Cortex of kidney (tissue), 1 donor: ENCODE data around the gene PALM3.

Source experiments
- DNase-seq: peaks from one replicate; lab custom pipeline; 2025; lab: John Stamatoyannopoulos, UW

The PALM3 gene, protein sequence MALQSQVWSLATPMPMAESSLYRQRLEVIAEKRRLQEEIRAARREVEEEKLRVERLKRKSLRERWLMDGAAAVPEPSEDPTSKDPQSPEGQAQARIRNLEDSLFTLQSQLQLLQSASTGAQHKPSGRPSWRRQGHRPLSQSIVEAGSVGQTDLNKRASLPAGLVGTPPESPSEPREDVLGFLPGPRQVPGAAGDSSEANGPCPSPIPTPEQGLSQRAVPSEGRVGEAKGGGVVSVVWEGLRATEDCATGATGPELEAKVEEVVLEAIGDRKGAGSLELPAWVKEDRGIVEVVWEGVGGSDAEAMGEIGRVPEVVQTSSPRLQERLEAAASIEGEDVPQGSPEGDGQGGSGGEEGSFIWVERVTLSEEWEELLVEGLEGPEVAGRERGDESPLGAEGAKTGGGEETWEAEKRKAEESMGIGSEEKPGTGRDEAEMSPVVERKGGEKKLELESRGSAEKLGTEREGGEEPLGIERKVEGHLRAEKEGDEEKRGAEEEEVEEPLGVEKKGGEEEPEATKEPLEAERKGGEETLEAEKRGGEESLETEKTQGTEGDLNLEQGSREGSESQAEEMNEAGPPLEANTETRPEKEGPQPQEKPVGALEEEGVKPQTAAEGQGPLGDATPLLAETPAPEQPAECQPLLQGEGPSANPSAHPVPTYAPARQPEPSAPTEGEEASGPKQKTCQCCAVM

DNA sequence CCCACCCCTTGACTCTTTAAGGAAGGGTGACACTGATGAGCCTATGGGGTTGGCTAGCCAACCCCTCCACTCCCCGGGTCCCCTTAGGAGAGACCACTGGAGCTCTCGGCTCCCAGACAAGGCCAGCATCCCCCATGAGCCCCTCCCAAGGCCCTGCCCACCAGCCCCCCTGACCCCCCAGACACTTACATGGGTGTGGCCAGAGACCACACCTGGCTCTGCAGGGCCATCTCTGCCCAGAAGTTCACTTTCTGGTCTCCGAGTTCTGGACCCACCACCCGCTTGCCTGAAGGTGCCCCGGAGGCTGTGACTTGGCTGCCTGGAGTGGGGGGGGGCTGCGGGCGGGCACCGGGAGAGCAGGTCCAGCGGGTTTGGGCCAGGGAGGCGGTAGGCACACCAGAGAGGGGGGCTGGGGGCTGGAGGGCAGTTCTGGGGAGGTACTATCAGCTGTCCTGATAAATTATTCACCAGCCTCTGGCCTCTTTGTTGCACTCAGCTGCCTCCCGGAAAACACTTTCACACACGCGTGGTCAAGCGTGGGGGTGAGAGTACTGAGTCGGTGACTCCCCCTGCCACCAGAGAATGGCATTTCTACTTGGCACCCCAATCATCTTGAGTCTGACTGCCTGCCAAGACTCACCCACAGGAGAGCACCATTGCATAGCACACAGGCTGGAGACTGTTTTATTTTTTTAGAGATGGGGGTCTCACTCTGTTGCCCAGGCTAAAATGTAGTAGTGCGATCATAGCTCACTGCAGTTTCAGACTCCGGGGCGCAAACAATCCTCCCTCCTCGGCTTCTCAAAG is at the start of gene PALM3:
PALM3 (minus strand) TSS at position 326 of the 807 bp plus-strand sequence; CDS start at position 230, 96 bp downstream.
- DNase-seq, result no peak

DNA sequence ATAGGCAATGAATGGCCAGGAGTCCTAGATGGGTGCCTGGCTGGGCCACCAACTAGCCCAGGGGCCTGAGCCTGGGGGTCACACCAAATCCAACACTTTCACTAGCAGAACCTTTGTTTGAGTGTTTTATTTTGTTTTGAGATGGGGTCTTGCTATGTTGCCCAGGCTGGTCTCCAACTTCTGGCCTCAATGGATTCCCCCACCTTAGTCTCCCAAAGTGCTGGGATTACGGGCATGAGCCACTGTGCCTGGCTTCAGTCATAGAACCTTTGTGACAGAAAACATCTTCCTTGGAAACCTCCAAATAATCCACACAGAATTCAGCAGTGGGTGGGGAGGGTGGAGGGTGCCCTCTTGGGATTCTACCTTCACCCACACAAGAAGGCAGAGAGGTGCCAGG is 49.6 kb upstream of the PALM3 start:
- no peak for DNase-seq

DNA sequence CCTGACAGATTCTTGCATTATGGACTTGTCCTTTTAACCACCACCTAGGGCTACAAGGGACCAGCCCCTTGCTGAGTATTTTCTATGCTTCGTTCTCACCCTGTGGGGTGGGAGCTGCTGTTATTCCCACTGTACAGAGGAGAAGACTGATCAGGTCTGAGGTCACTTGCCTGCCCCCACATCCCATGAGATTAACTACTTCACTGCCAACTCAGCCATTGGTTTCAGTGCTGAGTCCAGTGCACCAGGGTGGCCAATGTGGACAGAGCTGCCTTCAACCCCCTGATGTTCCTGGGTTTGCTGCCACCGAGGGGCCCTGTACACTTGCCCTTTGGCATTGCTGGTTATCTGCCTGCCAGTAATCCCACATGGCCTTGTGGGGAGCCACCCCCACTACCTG is 48.8 kb upstream of the PALM3 start:
- DNase-seq, result no peak

DNA sequence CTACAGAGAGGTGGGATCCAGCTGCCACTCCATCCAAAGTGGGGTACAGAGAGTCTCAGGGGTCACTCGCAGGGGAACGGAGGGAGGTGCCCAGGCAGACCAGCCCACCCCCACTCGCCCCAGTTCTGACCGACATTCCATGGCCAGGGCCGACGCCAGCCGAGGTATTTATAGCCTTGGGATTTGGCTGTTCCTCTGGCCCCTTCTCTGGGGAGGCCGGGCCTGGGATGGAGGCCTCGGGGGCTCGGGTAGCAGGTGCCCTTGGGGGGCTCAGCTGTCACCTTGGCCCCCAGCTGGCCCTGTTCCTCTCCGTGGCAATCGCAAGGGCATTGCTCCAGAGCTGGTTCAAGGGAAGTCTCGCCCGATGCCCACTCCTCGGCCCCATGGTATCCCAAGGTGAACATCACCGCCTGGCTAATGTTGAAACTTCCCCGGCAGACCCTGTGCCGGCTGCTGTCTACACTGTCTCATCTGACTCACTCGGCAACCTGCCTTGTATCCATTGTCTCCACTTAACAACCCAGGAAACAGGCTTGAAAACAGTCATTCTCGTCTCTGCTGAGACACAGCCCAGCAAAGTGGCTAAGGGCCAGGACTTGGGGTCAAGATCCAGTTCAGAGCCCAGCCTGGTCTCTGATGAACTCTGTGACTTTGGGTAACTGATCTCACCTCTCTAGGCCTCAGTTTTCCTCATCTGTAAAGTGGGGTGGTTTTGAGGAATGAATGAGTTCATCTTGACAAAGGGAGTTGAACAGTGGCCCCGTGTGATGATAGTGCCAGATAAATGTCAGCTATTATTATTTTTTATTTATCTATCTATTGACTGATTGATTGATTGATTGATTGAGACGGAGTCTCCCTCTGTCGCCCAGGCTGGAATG is 45.9 kb upstream of the PALM3 start:
- DNase-seq, result no peak

DNA sequence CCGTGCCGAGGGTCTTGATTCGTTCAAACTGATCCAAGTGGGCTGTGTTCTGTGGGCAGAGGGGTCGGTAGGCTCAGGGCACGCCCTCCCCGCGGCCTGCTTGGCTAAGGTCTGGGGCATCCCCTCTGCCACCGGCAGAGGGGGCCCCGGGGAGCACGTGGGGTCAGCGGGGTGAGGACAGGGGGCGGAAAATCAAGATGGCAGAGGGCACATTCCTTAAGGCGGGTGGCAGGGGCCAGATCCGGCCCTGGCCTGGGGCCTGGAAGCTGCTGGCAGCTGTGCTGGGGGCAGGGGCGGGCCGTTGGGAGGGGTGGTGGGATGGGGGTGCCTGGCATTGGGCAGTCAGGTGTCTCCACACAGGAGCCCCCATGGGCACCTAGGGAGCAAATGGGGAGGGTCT is 45.0 kb upstream of the PALM3 start:
- no peak for DNase-seq

DNA sequence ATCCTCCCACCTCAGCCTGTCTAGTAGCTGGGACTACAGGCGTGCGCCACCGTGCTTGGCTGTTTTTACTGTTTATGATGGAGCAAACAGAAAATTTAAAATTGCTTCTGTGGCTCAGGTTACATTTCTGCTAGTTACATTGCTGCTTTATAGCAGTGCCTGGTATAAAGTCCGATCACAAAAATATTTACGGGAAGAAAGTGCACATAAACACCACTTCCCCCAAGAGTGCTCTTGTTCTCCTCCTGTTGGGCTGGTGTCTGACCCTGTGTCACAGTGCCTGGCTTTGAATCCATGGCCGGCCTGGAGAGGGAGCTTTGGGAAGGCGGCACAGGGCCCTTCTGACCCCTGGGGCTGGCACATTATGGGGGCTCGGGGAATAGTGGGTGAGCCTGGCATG is 43.8 kb upstream of the PALM3 start:
- DNase-seq, result no peak

DNA sequence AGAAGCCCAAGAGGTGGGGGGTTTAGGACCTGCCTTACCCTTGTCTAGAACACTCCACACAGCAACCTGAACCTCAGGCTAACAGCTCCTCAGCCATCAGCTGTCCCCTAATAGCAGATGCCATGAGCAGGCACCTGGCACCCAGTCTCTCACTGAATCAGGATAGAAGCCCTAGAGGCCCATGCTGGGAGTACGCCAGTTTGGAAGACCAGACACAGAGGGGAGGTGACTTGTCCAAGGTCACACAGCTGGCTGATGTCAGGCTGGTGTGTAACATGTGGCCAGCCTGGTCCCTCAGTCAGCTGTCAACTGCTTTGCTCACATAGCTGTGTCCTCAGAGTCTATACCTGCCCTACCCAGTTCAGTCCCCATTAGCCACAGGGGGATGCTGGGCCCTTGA is 41.4 kb upstream of the PALM3 start:
- DNase-seq, result no peak

DNA sequence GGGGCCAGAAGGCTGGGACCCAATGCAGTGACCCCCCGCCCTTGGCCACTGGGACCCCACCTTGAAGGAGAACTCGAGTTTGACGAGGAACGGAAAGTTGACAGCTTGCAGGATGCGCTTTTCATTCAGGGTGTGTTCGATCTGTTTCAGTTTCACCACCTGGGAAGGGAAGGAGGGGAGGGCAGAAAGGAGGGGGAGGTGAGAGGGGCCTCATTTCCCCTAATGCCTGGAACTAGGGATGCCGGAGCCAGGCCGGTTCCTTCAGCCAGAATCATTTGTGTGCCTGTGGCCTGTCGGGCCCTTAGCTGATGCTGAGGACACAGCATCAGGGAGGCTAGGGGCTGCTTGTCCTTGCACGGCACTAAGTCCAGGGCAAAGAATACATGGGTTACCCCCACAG is 40.9 kb upstream of the PALM3 start:
- no peak for DNase-seq

DNA sequence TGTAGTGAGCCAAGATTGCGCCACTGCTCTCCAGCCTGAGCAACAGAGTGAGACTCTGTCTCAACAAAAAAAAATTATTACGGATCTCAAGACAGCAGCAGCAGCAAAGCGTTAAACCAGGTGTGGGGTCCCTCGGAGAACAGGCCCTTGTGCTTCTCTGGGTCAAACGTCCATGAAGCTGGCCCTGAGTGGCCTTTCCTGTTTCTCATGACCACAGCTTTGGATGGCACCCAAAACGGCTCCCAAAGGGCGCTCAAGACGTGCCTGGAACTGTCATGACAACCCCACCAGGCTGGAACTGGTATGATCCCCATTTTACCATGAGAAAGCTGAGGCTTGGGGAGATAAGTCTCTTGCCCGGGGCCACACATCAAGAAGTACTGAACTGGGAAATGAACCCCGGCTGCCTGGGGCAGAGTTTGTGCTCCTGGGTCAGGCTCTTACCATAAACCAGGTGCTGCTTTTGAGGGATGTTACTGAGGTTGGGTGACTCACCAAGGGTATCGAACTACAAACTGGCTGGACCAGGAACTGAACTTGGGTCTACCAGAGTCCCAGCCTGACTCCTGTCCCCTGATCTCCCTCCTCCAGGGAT is 40.3 kb upstream of the PALM3 start:
- DNase-seq, result no peak

DNA sequence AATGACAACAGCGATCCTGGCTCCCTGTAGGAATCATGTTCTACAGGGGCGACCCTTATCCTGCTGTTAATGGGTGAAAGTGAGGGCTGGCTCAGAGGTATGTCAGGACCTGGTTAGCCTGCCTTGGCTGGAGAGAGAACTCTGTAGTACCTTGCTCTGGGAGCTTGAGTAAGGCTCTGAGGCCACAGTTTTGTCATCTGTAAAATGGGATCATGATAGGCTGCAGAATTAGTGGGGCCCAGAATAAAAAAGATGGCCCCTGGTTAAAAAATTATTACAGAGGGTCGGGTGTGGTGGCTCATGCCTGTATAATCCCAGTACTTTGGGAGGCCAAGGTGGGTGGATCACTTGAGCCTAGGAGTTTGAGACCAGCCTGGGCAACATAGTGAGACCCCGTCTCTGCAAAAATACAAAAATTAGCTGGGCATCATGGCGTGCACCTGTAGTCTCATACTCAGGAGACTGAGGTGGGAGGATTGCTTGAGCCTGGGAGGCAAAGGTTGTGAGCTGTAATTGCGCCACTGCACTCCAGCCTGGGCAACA is 39.2 kb upstream of the PALM3 start:
- no peak for DNase-seq

DNA sequence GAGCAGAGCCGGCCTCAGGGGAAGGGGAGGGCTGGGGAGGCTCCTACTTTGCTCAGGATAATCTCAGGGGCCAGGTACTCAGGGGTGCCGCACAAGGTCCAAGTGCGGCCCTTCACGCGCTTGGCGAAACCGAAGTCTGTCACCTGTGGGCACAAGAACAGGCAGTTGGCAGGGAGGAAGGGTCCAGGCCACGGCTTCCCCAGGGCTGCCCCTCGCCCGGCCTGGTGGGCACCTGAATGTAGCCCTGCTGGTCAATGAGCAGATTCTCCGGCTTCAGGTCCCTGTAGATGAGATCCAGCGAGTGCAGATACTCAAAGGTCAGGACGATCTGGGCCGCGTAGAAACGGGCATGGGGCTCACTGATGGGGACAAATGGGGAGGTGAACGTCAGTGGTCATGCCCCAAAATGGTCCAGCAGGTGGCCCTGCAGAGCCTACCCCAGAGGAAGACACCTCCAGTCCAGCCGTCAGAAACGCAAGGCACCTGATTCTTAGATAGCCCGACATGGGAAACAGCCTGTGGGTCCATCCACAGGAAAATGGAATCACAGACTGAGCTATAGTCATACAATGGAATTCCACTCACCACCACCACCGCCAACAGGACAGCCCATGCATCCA is 35.8 kb upstream of the PALM3 start:
- no peak for DNase-seq

DNA sequence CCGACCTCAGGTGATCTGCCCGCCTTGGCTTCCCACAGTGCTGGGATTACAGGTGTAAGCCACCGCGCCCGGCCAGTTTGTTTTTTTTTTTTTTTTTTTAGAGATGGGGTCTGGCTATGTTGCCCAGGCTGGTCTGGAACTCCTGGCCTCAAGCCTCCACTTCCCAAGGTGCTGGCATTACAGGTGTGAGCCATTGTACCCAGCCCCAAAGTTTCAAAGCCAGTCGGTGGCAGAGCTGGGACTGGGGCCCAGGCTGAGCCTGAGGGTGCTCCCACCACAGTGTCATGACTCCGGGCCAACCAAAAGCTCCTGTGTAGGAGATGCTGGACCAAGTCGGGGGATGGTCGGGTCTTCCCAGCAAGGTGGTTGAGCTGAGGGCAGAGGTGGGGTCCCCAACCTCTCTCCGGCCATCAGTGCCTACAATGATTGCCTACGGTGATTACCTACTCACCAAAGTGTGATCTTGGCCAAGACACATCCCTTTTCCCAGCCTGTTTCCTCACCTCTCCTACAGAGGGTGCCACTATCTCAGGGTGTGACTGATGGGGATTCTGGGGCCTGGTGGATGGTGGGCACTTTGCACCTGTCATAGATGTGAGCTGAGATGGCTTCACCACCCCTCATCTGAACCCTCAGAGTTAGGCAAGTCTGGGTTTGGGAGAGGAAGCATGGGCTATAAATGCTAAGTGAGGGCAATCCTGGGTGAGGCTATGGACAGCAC is 34.6 kb upstream of the PALM3 start:
- DNase-seq, result no peak

DNA sequence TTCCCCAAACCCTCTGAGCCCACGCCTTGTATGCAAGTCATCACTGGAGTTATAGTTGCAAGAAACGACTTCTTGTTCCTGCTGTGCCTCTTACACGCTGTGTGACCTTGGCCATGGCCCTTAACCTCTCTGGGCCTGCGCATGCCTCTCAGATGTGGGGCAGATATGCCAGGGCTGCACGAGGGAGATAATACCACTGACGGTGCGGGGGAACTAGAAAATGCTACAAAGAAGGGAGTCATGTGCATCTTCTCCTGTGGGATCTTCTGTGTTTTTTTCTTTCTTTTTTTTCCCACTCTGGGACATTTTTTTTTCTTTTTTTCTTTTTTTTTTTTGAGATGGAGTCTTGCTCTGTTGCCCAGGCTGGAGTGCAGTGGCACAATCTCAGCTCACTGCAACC is 33.0 kb upstream of the PALM3 start:
- no peak for DNase-seq

DNA sequence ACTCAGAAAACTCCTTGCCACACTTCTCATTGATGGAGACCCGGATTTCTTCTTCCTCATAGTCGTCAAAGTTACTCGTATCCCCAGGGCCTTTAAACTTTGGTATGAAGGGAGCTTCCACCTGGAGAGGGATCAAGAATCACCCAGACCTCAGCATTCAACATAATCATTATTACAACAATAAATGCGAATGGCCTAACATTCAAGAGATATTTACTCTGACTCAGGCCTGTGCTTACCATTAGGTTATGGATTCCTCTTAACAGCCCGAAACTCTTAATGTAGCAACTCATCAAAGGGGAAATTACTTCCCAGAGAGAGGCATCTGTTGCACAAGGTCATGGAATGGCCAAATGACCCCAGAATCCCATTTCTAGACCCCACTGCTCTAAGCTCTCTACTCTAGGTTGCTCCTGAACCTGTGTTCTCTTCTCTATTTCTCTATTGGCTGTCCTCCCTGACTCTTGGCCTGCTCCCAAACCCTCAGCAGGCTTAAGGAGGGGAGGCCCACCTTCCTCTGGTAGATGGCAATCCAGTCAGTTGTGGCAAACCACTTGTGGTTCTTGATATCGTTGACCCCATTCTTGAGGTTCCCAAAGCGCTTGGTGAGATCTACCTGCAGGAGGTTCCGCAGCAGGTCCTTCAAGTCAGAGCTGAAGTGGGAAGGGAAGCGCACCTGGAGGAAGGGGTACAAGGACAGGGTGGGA is 31.4 kb upstream of the PALM3 start:
- no peak for DNase-seq

DNA sequence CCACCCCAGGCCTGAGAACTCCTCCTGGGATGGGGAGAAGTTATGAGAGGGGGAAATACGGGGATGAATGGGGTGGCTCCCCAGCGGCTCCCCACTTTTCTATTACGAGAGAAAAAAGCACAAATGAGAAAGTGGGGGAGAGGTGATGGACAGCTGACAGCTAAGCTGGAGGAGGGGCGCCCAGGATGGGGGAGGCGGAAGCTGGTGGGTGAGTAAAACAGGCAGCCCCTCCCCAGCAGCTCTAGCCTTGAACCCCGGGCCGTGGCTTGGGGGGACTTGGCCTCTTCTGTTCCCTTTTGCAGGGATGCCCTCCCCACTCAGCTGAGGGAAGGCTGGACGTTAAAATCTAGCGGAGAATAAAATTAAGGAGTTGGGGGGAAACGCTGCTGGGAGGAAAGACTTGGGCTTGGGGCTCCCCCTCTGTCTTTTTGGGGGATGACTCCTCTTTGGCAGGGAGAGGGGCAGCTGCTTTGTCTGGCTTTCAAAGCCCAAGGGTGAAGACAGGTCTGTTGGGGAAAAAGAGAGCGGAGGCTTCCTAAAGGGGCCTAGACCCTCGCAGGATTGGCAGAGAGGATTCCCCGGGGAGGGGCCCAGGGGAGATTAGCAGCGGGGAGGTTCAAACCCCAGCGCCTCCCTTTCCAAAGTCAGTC is 30.1 kb upstream of the PALM3 start:
- DNase-seq, result no peak

DNA sequence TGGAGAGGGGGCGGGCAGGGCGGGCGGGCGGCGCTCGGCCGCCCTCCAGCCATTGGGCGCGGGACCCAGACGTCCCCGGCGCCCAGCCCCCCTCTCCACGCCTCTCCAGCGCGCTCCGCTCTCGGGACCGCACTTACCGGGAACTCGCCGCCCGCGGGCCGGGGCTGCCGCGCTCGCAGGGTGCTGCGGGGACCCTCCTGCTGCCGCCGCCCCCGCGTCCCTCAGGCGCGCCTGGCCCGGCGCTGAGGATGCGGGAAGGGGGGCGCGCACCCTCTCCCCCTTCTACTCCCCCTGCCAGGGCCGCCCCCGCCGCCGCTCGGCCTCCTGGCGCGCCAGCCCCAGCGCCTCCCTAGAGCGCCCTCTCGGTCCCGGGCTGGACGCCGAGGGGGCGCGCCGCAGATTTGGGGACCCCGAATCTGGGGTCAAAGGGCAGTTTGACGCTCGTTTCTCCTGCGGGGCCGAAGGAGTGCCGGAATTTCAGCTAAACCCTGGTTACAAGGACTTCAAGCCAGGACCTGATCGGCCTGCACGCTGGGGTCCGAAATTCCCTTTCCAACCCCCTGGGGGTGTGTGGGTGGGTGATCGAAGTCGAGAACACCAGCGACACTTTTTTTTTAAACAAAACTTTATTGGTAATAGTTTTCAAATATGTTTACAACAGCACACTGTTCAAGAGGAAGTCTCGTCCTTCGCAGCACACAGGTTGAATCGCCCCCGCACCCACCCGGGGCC is 29.4 kb upstream of the PALM3 start:
- no peak for DNase-seq

DNA sequence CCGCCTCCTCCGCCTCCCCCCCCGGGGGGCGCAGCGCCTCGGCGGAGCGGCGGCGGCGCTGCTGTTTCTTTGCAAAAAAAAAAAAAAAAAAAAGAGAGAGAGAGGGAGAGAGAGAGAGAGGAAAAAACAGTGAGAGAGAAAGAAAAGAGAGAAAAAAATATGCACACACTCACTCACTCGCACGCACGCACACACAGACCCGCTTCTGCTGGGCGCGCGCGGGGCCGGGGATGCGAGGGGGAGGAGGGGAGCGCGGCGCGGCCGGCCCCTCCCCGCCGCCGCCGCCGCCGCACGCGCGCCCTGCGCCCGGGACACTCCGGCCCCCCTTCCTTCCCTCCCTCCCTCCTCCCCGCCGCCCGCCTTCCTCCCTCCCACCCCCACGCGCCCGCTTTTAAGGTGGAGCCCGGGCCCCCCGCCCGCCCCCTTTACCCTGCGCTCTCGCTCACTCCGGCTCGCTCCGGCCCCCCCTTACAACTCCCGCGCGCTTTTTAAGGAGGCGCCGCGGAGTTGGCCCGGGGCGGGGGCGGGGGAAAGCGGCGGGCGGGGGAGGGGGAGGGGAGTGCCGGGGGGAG is 28.7 kb upstream of the PALM3 start, which contains the start of gene SAMD1:
SAMD1 (minus strand) TSS at position 243 of the 572 bp plus-strand sequence.
- no peak for DNase-seq
